Testis (tissue), 3 donors: ENCODE results near the gene CDC23. TPM values are rescaled to one million over a fixed set of nuclear protein-coding genes. Genes with fewer than 3 reads are reported as not detected.

Experiments used
- DNase-seq: peaks from one replicate; pipeline ENCODE4 v3.0.0-alpha.2; 2019
- H3K27ac ChIP-seq, 2 donors: fragments of 200-600 bp; sonication (generic); one replicate each; pipeline ENCODE4 v1.5.1; 2019
- H3K27me3 ChIP-seq: fragments of 200-600 bp; sonication (generic); one replicate; pipeline ENCODE4 v1.5.1; 2019
- H3K36me3 ChIP-seq: fragments of 200-600 bp; sonication (generic); one replicate; pipeline ENCODE4 v1.5.1; 2017; ENCODE audit warnings: low read depth; ENCODE audit errors: missing control alignments
- H3K4me1 ChIP-seq: fragments of 200-600 bp; sonication (generic); one replicate; pipeline ENCODE4 v1.5.1; 2019
- H3K4me3 ChIP-seq, 2 donors: fragments of 200-600 bp; sonication (generic); one replicate each; pipeline ENCODE4 v1.5.1; 2017 to 2019
- H3K9me3 ChIP-seq: fragments of 200-600 bp; sonication (generic); one replicate; pipeline ENCODE4 v1.5.1; 2017
- CTCF ChIP-seq, 3 experiments: fragments of 450-650 bp in 2 of 3; fragments of 200-600 bp in 1 of 3; sonication (generic) in 1 of 3; IDR thresholded peaks; one replicate each; pipeline ENCODE4 v1.5.1; 2016 to 2019; ENCODE audit warnings: antibody characterized with exemption in 3 of 3, mild to moderate bottlenecking in 2 of 3, moderate library complexity in 1 of 3
- POLR2A ChIP-seq: fragments of 450-650 bp; IDR thresholded peaks from one replicate; pipeline ENCODE4 v1.6.1; 2017; ENCODE audit warnings: antibody characterized with exemption, mild to moderate bottlenecking, moderate library complexity
- WGBS, 2 donors: methylation state at CpG; one replicate each; pipeline ENCODE4 v1.1.5; 2018; 5-methylcytosine and 5-hydroxymethylcytosine counted together
- intact Hi-C: fragments of 100-400 bp; cut with DNase I; formaldehyde crosslinking; loops from one replicate; pipeline ENCODE4 v1.15.1; 2023; ENCODE audit warnings: low total_unique reads
- polyA plus RNA-seq: library from polyadenylated mRNA; stranded (reverse); fragments of 350-450 nt; fragmentation: Illumina TruSeq; extraction: RNeasy Lipid Tissue Mini Kit (QIAGEN cat#74804); gene quantifications from one replicate; pipeline ENCODE4 v1.2.3, GENCODE V29; 2014; ENCODE audit warnings: low read depth, low replicate concordance; ENCODE audit not compliant: insufficient read depth
- total RNA-seq, 2 donors: library from RNA; depleted of rRNA; stranded (reverse); fragments of >200 nt; gene quantifications; one replicate each; pipeline ENCODE4 v1.2.3, GENCODE V29; 2016

CDC23 gene
- total and polyA plus RNA-seq, 3 donors from 2014 or later: 29.5 to 31.3 (median 30.5) TPM

GRCh38 chr5:138180183-138180782, 32.8 kb downstream of the CDC23 start:
- WGBS, 2 donors: 71 to 72% methylated on average over 5 of the region's 5 CpGs
- Histone ChIP-seq H3K4me3 (no peak overlapping the region), H3K4me1 (peaks cover 5% of the 10 kb centered on the region), H3K9me3 (no peaks in the 10 kb centered on the region), H3K27ac (no peak overlapping the region), H3K36me3 (no peaks in the 10 kb centered on the region), H3K27me3 (no peaks in the 10 kb centered on the region)
- TF ChIP-seq POLR2A (no peak), CTCF (IDR thresholded peaks at IDR 0.05) (peak in 2 of 3 experiments; percentile 23)
- intact Hi-C loops: no loop called here
- DNase-seq: no peak

GRCh38 chr5:138179277-138179857, 33.8 kb downstream of the CDC23 start:
- Histone ChIP-seq H3K4me1 (peaks cover 5% of the 10 kb centered on the region), H3K36me3 (no peaks in the 10 kb centered on the region), H3K27me3 (no peaks in the 10 kb centered on the region), H3K4me3 (peak overlapping the region; percentile 76 to 85), H3K27ac (peak overlapping the region in 1 of 2 donors; percentile 95), H3K9me3 (no peaks in the 10 kb centered on the region)
- no peak for DNase-seq
- WGBS, 2 donors: 0 to 2% methylated on average over 23 of the region's 23 CpGs
- intact Hi-C loops: no loop called here
- no peak for TF ChIP-seq CTCF (IDR thresholded peaks at IDR 0.05)
- TF ChIP-seq POLR2A: no peak

GRCh38 chr5:138178516-138179276, 34.4 kb downstream of the CDC23 start, which contains the start of the genes BRD8 and KIF20A:
Gene BRD8, minus strand, starts transcription at chr5:138178630. Its CDS starts 16 bp downstream, at chr5:138178614.
Gene KIF20A, plus strand, starts transcription at chr5:138179112. Its CDS starts 569 bp downstream, at chr5:138179681.
- 0% methylated on average over 40 to 41 of the region's 41 CpGs for WGBS, 2 donors
- intact Hi-C loops: no loop called here
- Histone ChIP-seq H3K27ac (peak within 1 kb of the TSS; percentile 84 to 95), H3K27me3 (no peaks in the 10 kb centered on the region), H3K9me3 (no peaks in the 10 kb centered on the region), H3K36me3 (no peaks in the 10 kb centered on the region), H3K4me1 (peaks cover 5% of the 10 kb centered on the region), H3K4me3 (peak within 1 kb of the TSS; percentile 76 to 85)
- no peak for TF ChIP-seq POLR2A
- TF ChIP-seq CTCF (IDR thresholded peaks at IDR 0.05): no peak
- DNase-seq: peak; percentile 99

GRCh38 chr5:138177941-138178515, 35.1 kb downstream of the CDC23 start:
- H3K9me3 ChIP-seq: no peaks in the 10 kb centered on the region
- peak overlapping the region; percentile 84 to 95 for H3K27ac ChIP-seq
- H3K27me3 ChIP-seq: no peaks in the 10 kb centered on the region
- intact Hi-C loops: no loop called here
- TF ChIP-seq POLR2A (no peak), CTCF (IDR thresholded peaks at IDR 0.05) (no peak)
- peak overlapping the region; percentile 76 to 85 for H3K4me3 ChIP-seq
- peak; percentile 76 for DNase-seq
- WGBS, 2 donors: 0% methylated on average over 16 of the region's 16 CpGs
- peaks cover 5% of the 10 kb centered on the region for H3K4me1 ChIP-seq
- H3K36me3 ChIP-seq: no peaks in the 10 kb centered on the region
